GM12892 (cell line): ENCODE data around the gene AMHR2.
"Not testable (repeated sequence)": the region's sequence is repeated elsewhere in the genome, so short reads cannot be mapped to it uniquely, and the experiment has no call there.

Experiments
- POLR2A ChIP-seq: IDR thresholded peaks from 2 replicates; pipeline ENCODE4 v1.6.1; 2011; ENCODE audit warnings: low read depth, low read length, control low read depth
- POLR2AphosphoS5 ChIP-seq: IDR thresholded peaks from 2 replicates; pipeline ENCODE4 v1.6.1; 2011; ENCODE audit warnings: low read depth, low read length, control low read depth

DNA sequence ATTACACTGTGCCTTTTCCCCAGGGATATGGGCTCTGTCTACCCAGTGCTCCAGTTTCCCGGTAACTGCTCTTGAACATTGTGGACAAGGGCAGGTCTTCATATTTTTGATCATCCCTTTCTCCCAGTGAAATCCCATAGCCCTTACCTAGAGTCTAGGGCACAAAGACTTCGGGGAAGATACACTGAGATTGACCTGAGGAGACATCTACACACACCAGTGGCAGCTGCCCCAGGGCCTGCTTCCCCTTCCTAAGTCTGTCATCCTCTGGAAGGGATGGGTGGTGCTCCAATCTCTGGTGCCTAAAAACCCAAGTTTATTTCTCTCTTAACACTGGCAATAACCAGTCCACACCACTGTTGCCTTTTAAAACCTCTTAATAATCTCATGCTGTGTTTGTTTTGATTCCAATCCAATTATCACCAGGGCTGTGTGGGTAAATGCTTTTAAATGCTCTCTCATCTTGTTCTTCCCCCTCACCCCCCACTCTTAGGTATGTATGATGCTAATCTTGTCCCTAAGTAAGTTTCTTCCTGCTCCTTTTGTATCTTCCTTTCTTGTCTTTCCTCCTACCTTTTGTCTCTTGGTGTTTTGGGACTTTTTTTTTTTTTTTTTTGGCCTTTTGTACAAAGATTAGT is 7.8 kb upstream of the AMHR2 start:
- TF ChIP-seq POLR2A, POLR2AphosphoS5: not testable (repeated sequence)
